Right lobe of liver (tissue), 4 donors: ENCODE data around the gene ACVRL1.

Source experiments
- CTCF ChIP-seq, 4 donors: fragments of 200-600 bp in 3 of 4; fragments of 450-650 bp in 1 of 4; IDR thresholded peaks; one replicate each; pipeline versions ENCODE4 v1.5.1 to v1.8.0; 2016 to 2022; ENCODE audit warnings: antibody characterized with exemption in 4 of 4, mild to moderate bottlenecking in 2 of 4
- POLR2A ChIP-seq: fragments of 450-650 bp; IDR thresholded peaks from one replicate; pipeline ENCODE4 v1.6.1; 2017; ENCODE audit warnings: antibody characterized with exemption, mild to moderate bottlenecking
- donor health status: DM: no; HTN: no; CAD: no.
- donor health status: DM: no; HTN: no; CAD: no.
- donor health status: DM: no; HTN: yes; CAD: no.

DNA sequence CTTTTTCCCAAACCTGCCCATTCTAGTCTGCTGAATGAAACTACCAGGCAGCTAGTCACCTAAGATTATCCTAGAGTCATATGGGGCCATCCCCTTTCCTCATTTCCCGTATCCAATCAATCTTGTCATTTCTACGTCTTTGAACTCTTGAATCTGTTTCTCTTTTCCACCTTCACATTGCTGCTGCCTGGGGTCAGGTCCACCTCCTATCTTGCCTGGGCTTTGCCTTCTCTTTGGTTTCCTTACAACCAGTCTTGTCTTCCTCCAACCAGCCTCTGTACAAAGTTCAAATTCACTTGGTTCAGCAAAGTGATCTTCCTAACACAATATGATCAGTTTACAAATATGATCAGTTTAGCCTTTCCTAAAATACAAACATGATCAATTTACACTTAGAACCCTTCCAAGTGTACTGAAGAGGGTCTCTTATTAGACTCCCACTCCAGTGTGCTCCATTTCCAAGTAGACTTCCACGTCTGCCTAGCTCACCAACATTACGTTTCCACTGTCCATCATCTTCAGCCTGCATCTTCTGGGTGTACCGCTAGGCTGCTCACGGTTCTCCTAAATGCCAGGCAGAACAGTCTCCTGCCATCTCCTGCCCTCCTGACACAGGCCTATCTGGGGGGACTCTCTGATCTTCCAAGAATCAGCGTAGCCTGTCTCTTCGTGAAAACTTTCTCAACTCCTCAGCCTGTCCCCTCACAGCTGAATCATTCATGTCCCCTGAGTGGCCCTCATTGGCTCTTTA, 40.1 kb downstream of the ACVRL1 start:
- TF ChIP-seq CTCF (IDR thresholded peaks at IDR 0.05) (no peak), POLR2A (no peak)
